Common myeloid progenitor, CD34-positive (primary cell): ENCODE measurements around the gene PRSS36.
A peak's percentile ranks its signal among the peaks of the same experiment; 100 is the strongest.

Experiments
- CTCF ChIA-PET: fragments of 350-600 bp; sonication (Branson Sonifier 250); formaldehyde crosslinking; loops from one replicate; lab custom pipeline; 2021; ENCODE audit warnings: antibody characterized with exemption; lab: Charles Lee
- POLR2A ChIA-PET: fragments of 350-600 bp; sonication (Branson Sonifier 250); formaldehyde crosslinking; loops from one replicate; lab custom pipeline; 2021; ENCODE audit warnings: antibody characterized with exemption; lab: Charles Lee
- DNase-seq, 3 donors: peaks; one replicate each; pipeline versions ENCODE4 v3.0.0 to v3.0.0-alpha.2; 2013
- H3K27ac ChIP-seq, 2 experiments: 1 replicate in 1 of 2; 2 replicates in 1 of 2; pipeline ENCODE4 v1.7.0; 2013; ENCODE audit warnings: inconsistent platforms in 2 of 2, low read length in 2 of 2, mild to moderate bottlenecking in 2 of 2, low read depth in 1 of 2, moderate library complexity in 1 of 2; ENCODE audit not compliant: severe bottlenecking in 2 of 2, insufficient read depth in 1 of 2, poor library complexity in 1 of 2
- H3K27me3 ChIP-seq, 5 experiments: replicated peaks in 2 of 5; 1 replicate in 3 of 5; 2 replicates in 2 of 5; pipeline versions ENCODE4 v1.6.1 to v1.7.0; 2013; ENCODE audit warnings: low read length in 4 of 5, mild to moderate bottlenecking in 2 of 5, moderate library complexity in 2 of 5, inconsistent platforms in 1 of 5; ENCODE audit not compliant: insufficient read depth in 5 of 5, control insufficient read depth in 4 of 5
- H3K36me3 ChIP-seq, 4 experiments: 1 replicate in 2 of 4; 2 replicates in 2 of 4; pipeline versions ENCODE4 v1.6.1 to v1.7.0; 2013; ENCODE audit warnings: low read length in 3 of 4, control low read depth in 1 of 4, mild to moderate bottlenecking in 1 of 4; ENCODE audit not compliant: control insufficient read depth in 4 of 4, insufficient read depth in 4 of 4
- H3K4me1 ChIP-seq, 4 experiments: 1 replicate in 3 of 4; 2 replicates in 1 of 4; pipeline versions ENCODE4 v1.6.1 to v1.7.1; 2013; ENCODE audit warnings: low read length in 3 of 4, mild to moderate bottlenecking in 3 of 4, control low read depth in 1 of 4, inconsistent platforms in 1 of 4, moderate library complexity in 1 of 4; ENCODE audit not compliant: control insufficient read depth in 4 of 4, insufficient read depth in 4 of 4; ENCODE audit errors: control extremely low read depth in 1 of 4
- H3K4me3 ChIP-seq, 7 experiments: 1 replicate in 4 of 7; 2 replicates in 3 of 7; pipeline versions ENCODE4 v1.5.1 to v1.7.0; 2013; ENCODE audit warnings: mild to moderate bottlenecking in 7 of 7, low read length in 6 of 7, moderate library complexity in 6 of 7, inconsistent platforms in 2 of 7, low read depth in 2 of 7, control low read depth in 1 of 7; ENCODE audit not compliant: insufficient read depth in 4 of 7, control insufficient read depth in 1 of 7; ENCODE audit errors: extremely low read depth in 1 of 7
- H3K9me3 ChIP-seq, 5 experiments: 1 replicate in 4 of 5; 2 replicates in 1 of 5; pipeline versions ENCODE4 v1.6.1 to v1.7.1; 2013; ENCODE audit warnings: low read length in 4 of 5, mild to moderate bottlenecking in 2 of 5, inconsistent platforms in 1 of 5, low read depth in 1 of 5, moderate library complexity in 1 of 5; ENCODE audit not compliant: control insufficient read depth in 4 of 5, insufficient read depth in 2 of 5; ENCODE audit errors: control extremely low read depth in 1 of 5
- WGBS: methylation state at CpG from one replicate; pipeline ENCODE4 v1.1.5; 2013; ENCODE audit not compliant: insufficient coverage; 5-methylcytosine and 5-hydroxymethylcytosine counted together

Gene PRSS36

DNA sequence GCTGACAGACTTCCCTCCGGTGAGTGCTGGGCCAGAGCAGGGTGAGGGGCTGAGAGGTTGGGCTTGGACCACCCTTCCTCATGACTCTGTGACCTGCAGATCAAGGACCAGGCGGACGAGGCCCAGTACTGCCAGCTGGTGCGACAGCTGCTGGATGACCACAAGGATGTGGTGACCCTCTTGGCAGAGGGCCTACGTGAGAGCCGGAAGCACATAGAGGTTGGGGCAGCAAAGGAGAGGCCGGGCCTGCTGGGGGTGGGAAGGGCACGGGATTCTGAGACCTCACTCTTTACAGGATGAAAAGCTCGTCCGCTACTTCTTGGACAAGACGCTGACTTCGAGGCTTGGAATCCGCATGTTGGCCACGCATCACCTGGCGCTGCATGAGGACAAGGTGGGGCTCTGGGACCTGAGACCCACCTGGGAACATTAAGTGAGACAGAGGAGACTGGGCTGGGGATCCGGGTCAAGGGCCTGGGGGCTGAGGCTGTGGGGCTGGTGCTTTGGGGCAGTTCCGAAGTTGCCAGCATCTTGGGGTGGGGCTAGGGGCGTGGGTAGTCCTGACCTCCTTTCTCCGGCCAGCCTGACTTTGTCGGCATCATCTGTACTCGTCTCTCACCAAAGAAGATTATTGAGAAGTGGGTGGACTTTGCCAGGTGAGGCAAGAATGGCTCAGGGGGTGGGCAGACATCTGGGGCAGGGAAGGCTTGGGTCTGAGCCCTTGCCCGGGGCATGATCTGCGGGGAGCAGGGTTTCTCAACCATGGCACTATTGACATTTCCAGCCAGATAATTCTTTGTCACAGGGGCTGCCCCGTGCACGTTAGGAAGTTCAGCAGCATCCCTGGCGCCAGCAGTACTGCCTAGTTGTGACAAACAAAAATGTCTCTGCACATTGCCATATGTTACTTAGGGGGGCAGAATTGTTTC, 39.5 kb downstream of the PRSS36 start:
- DNase-seq: no peak
- Histone ChIP-seq H3K36me3 (peaks cover 8 to 37% (median 29%) of the 10 kb centered on the region in 4 experiments), H3K27me3 (no peaks in the 10 kb centered on the region), H3K4me3 (no peak overlapping the region), H3K4me1 (peaks cover 7 to 49% (median 40%) of the 10 kb centered on the region in 4 experiments), H3K9me3 (no peaks in the 10 kb centered on the region), H3K27ac (no peak overlapping the region)
- 97% methylated on average over 26 of the region's 26 CpGs for WGBS
- ChIA-PET POLR2A (no interaction called here), CTCF (interaction anchor here (0.7 to 2.4 kb wide), 5 partner anchors 15 to 36 kb away, joined by 3 to 7 read pairs (median 4); partner anchors contain the start of genes ZNF646 and ZNF668)

DNA sequence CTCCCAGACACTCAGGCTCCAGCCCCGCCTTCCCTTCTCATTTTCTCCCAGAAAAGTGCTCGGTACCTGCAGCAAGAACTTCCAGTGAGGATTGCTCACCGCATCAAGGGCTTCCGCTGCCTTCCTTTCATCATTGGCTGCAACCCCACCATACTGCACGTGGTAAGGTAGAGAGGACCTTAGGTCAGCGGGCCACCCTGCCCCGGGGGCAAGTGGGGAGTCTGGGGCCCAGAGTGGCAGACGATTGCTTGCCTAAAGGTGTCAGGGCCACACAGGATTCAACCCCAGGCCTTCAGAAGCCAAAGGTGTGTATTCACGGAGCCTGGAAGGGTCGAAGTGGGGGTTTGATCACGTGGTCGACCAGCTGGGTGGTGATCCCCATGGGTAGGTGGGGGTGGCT, 40.2 kb downstream of the PRSS36 start:
- no peak overlapping the region for H3K27ac ChIP-seq
- H3K9me3 ChIP-seq: no peaks in the 10 kb centered on the region
- H3K36me3 ChIP-seq: peaks cover 8 to 37% (median 29%) of the 10 kb centered on the region in 4 experiments
- peak overlapping the region in 2 of 7 experiments; percentile 82 to 87 for H3K4me3 ChIP-seq
- H3K4me1 ChIP-seq: peaks cover 7 to 47% (median 39%) of the 10 kb centered on the region in 4 experiments
- ChIA-PET CTCF (interaction anchor here (0.7 to 2.4 kb wide), 4 partner anchors 14 to 37 kb away, joined by 3 to 7 read pairs (median 4); no protein-coding TSS in a partner anchor), POLR2A (no interaction called here)
- 91% methylated on average over 11 of the region's 12 CpGs for WGBS
- no peak for DNase-seq
- H3K27me3 ChIP-seq: no peaks in the 10 kb centered on the region

DNA sequence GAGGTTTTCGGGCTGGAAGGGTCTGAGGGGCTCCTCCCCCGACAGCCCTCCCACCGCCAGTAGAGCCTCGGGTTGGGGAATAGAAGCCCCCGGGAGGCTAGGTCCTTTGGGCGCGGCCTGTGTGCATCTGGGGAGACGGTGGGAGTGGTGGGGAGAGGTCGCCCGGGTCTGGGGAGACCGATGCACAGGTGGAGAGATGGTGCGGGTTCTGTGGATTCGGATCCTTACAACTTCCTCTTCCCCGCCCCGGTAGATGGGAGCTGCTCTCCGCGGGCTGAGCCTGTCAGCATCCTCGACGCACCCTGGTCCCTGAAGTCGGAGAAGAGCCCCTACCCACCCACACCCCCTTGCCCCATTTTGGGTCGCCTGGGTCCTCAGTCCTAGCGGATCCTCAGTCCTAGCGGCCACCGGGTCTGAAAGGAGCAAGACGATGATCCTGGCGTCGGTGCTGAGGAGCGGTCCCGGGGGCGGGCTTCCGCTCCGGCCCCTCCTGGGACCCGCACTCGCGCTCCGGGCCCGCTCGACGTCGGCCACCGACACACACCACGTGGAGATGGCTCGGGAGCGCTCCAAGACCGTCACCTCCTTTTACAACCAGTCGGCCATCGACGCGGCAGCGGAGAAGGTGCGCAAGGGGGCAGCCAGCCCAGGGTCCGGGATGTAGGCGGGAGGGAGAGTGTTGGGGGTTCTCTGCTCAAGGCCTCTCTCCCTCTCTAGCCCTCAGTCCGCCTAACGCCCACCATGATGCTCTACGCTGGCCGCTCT, 40.9 kb downstream of the PRSS36 start:
- H3K36me3 ChIP-seq: peaks cover 8 to 37% (median 29%) of the 10 kb centered on the region in 4 experiments
- peak overlapping the region; percentile 52 to 87 (median 87) for H3K4me3 ChIP-seq
- ChIA-PET CTCF (interaction anchor here (1.6 to 2.4 kb wide), 2 partner anchors 18 to 33 kb away, joined by 4 to 7 read pairs; no protein-coding TSS in a partner anchor), POLR2A (no interaction called here)
- peak in 2 of 3 donors; percentile 30 to 33 for DNase-seq
- peak overlapping the region in 1 of 2 experiments; percentile 70 for H3K27ac ChIP-seq
- WGBS: 66% methylated on average over 38 of the region's 57 CpGs
- no peaks in the 10 kb centered on the region for H3K27me3 ChIP-seq
- peaks cover 7 to 41% (median 35%) of the 10 kb centered on the region in 4 experiments for H3K4me1 ChIP-seq
- no peaks in the 10 kb centered on the region for H3K9me3 ChIP-seq

DNA sequence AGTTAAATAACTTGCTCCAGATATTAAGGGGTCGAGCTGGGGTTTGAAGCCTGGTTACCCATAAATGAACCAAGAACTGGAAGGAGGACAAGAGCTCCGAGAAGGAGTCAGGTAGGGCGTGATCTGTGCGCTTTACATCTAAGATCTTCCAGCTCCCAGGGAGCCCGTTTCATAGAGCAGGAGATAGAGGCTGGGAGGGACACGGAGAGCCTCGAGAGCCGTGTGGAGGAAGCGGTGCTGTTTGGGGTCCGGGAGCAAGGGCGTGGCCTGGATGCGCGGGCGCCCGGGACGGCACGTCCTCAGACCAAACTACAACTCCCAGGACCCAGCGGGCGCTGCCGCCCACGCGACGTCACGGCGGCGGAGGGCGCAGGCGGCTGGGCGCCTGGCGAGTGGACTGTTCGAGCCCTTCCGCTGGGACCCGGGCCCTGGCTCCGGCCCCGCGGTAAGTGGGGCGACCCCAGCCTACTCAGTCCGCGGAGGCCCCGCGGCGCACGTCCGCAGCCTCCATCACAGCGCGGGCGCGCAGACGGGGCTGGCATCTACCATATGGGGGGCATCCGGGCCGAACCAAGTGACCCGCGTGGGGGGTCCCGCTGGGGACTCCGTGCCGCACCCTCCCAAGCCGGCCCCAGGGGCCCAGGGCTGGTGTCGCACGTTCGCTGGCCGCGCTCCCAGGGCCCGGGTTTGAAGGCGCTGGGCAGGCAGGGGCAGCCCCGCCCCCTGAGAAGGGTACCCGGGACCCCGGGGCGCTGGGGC, 41.7 kb downstream of the PRSS36 start, which contains the start of gene BCKDK:
Gene BCKDK, plus strand, starts transcription at position 352 of the 759 bp plus-strand sequence. CDS start 838 bp downstream, outside the sequence.
- peak within 1 kb of the TSS in 1 of 2 experiments; percentile 70 for H3K27ac ChIP-seq
- peaks cover 8 to 37% (median 29%) of the 10 kb centered on the region in 4 experiments for H3K36me3 ChIP-seq
- ChIA-PET CTCF (interaction anchor here (0.9 to 2.4 kb wide), 5 partner anchors 9 to 153 kb away, joined by 3 to 7 read pairs (median 3); partner anchors contain the start of gene KAT8), POLR2A (interaction anchor here (1.0 kb wide), 1 partner anchor 34 kb away, joined by 3 read pairs; no protein-coding TSS in a partner anchor)
- 4% methylated on average over 65 of the region's 68 CpGs for WGBS
- peak within 1 kb of the TSS; percentile 52 to 87 (median 87) for H3K4me3 ChIP-seq
- H3K4me1 ChIP-seq: peaks cover 6 to 33% (median 27%) of the 10 kb centered on the region in 4 experiments
- DNase-seq: peak; percentile 44 to 56 (median 50)
- H3K9me3 ChIP-seq: no peaks in the 10 kb centered on the region
- H3K27me3 ChIP-seq: no peaks in the 10 kb centered on the region

DNA sequence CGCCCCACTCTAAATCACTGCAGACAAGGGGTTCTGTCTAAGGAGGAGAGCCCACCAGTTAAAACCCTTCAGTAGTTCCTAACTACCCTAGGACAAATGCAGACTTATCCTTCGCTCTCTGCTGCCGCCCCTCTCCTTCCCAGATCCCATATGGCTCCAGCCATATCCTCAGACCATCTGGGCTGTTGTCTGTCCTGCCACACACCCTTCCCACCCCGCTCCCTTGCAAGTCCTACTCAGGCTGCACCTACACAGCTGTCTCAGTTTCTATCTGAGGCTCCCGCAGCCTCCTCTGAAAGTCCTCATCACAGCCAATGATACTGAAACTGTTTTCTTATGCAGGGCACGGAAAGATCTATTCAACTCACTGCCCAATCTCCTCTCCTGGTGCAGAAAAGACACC, 42.4 kb downstream of the PRSS36 start:
- peak overlapping the region in 1 of 2 experiments; percentile 70 for H3K27ac ChIP-seq
- POLR2A ChIA-PET: interaction anchor here (1.0 kb wide), 1 partner anchor 35 kb away, joined by 3 read pairs; no protein-coding TSS in a partner anchor
- H3K36me3 ChIP-seq: peaks cover 8 to 32% (median 27%) of the 10 kb centered on the region in 4 experiments
- CTCF ChIA-PET: interaction anchor here (0.9 to 1.4 kb wide), 4 partner anchors 10 to 152 kb away, joined by 3 to 4 read pairs (median 3); partner anchors contain the start of gene KAT8
- no peaks in the 10 kb centered on the region for H3K9me3 ChIP-seq
- H3K27me3 ChIP-seq: no peaks in the 10 kb centered on the region
- WGBS: 98% methylated on average over 6 of the region's 6 CpGs
- H3K4me1 ChIP-seq: peaks cover 2 to 26% (median 20%) of the 10 kb centered on the region in 4 experiments
- no peak overlapping the region for H3K4me3 ChIP-seq
- no peak for DNase-seq
